GM18508 (cell line): ENCODE data around the gene SLC25A45.

Source experiments
- ATAC-seq: cut with Tn5 transposase; IDR thresholded peaks from one replicate; pipeline ENCODE4 v1.9.1; 2021; ENCODE audit warnings: moderate number of reproducible peaks; ENCODE audit not compliant: insufficient read depth, unreplicated experiment

SLC25A45 gene

GRCh38 chr11:65404638-65405339 is 22.3 kb upstream of the SLC25A45 start:
- no peak for ATAC-seq

GRCh38 chr11:65404210-65404609 is 21.8 kb upstream of the SLC25A45 start:
- ATAC-seq = no peak

GRCh38 chr11:65403607-65404121 is 21.2 kb upstream of the SLC25A45 start:
- ATAC-seq = no peak

GRCh38 chr11:65402790-65403189 is 20.3 kb upstream of the SLC25A45 start:
- ATAC-seq = no peak

DNA sequence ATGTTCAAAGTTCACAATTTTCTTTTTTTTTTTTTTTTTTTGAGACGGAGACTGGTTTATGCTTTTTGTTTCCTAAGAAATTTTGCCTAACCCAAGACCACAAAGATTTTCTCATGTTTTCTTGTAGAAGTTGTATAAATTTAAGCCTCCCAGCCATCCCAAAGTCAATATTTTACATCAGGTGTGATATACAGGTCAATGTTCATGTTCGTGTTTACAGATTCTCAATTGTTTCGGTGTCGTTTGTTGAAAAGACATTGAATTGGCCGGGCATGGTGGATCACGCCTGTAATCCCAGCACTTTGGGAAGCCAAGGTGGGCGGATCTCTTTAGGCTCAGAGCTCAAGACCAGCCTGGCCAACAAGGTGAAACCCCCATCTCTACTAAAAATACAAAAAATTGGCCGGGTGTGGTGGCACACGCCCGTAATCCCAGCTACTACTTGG is 19.4 kb upstream of the SLC25A45 start:
- no peak for ATAC-seq

- ATAC-seq = no peak
Measured at GRCh38 chr11:65401073-65401802, 18.8 kb upstream of the SLC25A45 start.

- no peak for ATAC-seq
Measured at GRCh38 chr11:65400307-65401072, 18.0 kb upstream of the SLC25A45 start.

GRCh38 chr11:65399845-65400244 is 17.4 kb upstream of the SLC25A45 start:
- ATAC-seq = no peak

GRCh38 chr11:65399249-65399648 is 16.8 kb upstream of the SLC25A45 start:
- ATAC-seq = no peak

GRCh38 chr11:65398362-65398910 is 16.0 kb upstream of the SLC25A45 start:
- ATAC-seq = no peak

GRCh38 chr11:65396769-65397745 is 14.6 kb upstream of the SLC25A45 start:
- ATAC-seq = no peak

- ATAC-seq = no peak
Measured at GRCh38 chr11:65395961-65396530, 13.6 kb upstream of the SLC25A45 start.

- ATAC-seq = no peak
Measured at GRCh38 chr11:65394125-65394536, 11.7 kb upstream of the SLC25A45 start.

DNA sequence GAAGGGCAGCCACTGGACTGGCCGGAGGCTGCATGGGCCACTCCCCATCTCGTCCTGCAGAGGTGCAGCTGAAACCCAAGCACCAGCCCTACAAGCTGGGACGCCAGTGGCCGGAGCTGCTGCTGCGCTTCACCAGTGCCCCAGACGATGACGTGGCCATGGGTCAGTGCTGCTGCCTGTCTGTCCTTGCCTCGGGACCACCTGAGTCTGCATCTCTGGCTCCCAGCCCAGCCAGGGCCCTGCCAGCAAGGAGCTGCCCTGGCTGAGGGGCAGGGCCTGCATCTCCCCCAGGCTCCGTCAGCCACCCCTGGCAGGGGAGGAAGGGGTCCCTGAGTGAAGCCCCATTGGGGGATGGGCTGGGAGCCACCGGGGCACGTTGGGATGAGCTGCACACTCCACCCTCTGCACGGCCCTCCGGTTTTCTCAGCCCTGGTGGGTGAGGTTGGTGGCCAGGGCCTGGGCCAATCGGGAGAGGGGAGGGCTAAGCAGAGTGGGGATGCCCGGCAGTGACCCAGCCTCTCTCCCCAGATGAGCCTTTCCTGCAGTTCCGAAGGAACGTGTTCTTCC is 11.2 kb upstream of the SLC25A45 start:
- ATAC-seq = no peak

- ATAC-seq = no peak
Measured at GRCh38 chr11:65392899-65393298, 10.5 kb upstream of the SLC25A45 start.

GRCh38 chr11:65392186-65392829 is 9.9 kb upstream of the SLC25A45 start:
- ATAC-seq = no peak

GRCh38 chr11:65390996-65391395 is 8.6 kb upstream of the SLC25A45 start:
- no peak for ATAC-seq
